ENCODE results near the gene TNP2.

TNP2 gene

GRCh38 chr16:11273721-11274324 lies 4.7 kb upstream of the TNP2 start:
- no peak overlapping the region for H3K27ac ChIP-seq
- TF ChIP-seq ZFX (IDR thresholded peaks at IDR 0.05) (no peak), CTCF (conservative IDR thresholded peaks at IDR 0.05) (no peak)

GRCh38 chr16:11272921-11273720 lies 4.0 kb upstream of the TNP2 start, which contains the start of gene PRM3:
Gene PRM3 (minus strand): TSS chr16:11273629. CDS start chr16:11273595, 34 bp downstream.
- TF ChIP-seq CTCF (conservative IDR thresholded peaks at IDR 0.05): no peak
- no peak for TF ChIP-seq ZFX (IDR thresholded peaks at IDR 0.05)
- H3K27ac ChIP-seq: no peak within 1 kb of the TSS

- no peak for TF ChIP-seq ZFX (IDR thresholded peaks at IDR 0.05)
- TF ChIP-seq CTCF (conservative IDR thresholded peaks at IDR 0.05): no peak
These were observed 3.4 kb upstream of the TNP2 start for GRCh38 chr16:11272484-11272883.

GRCh38 chr16:11271610-11272009 lies 2.5 kb upstream of the TNP2 start:
- no peak for TF ChIP-seq ZFX (IDR thresholded peaks at IDR 0.05)
- TF ChIP-seq CTCF (conservative IDR thresholded peaks at IDR 0.05): no peak
- no peak overlapping the region for H3K27ac ChIP-seq

More at GRCh38 chr16:11272484-11272883, 3.4 kb upstream of the TNP2 start:
- no peak overlapping the region for H3K27ac ChIP-seq

- TF ChIP-seq ZFX (IDR thresholded peaks at IDR 0.05) (no peak), CTCF (conservative IDR thresholded peaks at IDR 0.05) (no peak)
- no peak overlapping the region for H3K27ac ChIP-seq
These were observed 1.6 kb upstream of the TNP2 start for GRCh38 chr16:11270602-11271162.

GRCh38 chr16:11265124-11265523 lies 4.0 kb downstream of the TNP2 start:
- TF ChIP-seq ZFX (IDR thresholded peaks at IDR 0.05): no peak
- no peak for TF ChIP-seq CTCF (conservative IDR thresholded peaks at IDR 0.05)
- no peak overlapping the region for H3K27ac ChIP-seq
